Measurements from ENCODE around the gene RBM27.
"Not testable (repeated sequence)": the region's sequence is repeated elsewhere in the genome, so short reads cannot be mapped to it uniquely, and the experiment has no call there.

RBM27 gene

DNA sequence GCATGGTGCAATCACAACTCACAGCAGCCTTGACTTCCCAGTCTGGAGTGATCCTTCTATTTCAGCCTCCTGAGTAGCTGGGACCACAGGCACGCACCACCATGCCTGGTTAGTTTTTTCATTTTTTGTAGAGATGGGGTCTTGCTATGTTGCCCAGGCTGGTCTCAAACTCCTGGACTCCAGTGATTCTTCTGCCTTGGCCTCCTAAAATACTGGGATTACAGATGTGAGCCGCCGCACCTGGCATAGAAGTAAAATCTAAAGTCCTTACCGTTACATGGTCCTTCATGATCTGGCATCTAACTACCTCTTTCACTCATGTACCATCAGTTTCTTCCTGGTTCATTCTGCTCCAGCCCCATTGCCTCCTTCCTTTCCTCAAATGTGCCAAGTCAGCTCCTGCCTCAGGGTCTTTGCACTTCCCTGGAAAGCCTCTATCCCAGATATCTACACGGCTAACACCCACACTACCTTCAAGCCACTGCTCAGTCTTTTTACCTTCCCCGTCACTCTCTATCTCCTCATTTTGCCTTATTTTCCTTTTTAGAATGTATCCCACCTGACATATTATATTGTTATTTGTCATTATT, 6.9 kb upstream of the RBM27 start:
- TF ChIP-seq, protein P1, sequence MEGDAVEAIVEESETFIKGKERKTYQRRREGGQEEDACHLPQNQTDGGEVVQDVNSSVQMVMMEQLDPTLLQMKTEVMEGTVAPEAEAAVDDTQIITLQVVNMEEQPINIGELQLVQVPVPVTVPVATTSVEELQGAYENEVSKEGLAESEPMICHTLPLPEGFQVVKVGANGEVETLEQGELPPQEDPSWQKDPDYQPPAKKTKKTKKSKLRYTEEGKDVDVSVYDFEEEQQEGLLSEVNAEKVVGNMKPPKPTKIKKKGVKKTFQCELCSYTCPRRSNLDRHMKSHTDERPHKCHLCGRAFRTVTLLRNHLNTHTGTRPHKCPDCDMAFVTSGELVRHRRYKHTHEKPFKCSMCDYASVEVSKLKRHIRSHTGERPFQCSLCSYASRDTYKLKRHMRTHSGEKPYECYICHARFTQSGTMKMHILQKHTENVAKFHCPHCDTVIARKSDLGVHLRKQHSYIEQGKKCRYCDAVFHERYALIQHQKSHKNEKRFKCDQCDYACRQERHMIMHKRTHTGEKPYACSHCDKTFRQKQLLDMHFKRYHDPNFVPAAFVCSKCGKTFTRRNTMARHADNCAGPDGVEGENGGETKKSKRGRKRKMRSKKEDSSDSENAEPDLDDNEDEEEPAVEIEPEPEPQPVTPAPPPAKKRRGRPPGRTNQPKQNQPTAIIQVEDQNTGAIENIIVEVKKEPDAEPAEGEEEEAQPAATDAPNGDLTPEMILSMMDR (IDR thresholded peaks at IDR 0.05; ENCODE audit: low read depth, low read length) = no peak
- no peak for TF ChIP-seq EZH2phosphoT487 (IDR thresholded peaks at IDR 0.05; ENCODE audit: low read depth)
- no peak overlapping the region for H2AFZ ChIP-seq (ENCODE audit: low read depth, low read length)
- no peak overlapping the region for H3K4me3 ChIP-seq (ENCODE audit: low read length)
- no peak overlapping the region for H3K4me2 ChIP-seq (ENCODE audit: low read length)
- H3K9ac ChIP-seq (ENCODE audit: low read length) = no peak overlapping the region
- H3K79me2 ChIP-seq (ENCODE audit: low read length) = no peaks in the 10 kb centered on the region
- H3K36me3 ChIP-seq (replicated peaks; ENCODE audit: low read depth, low read length) = no peaks in the 10 kb centered on the region
- H3K27ac ChIP-seq (ENCODE audit: low read length) = no peak overlapping the region
- no peaks in the 10 kb centered on the region for H3K27me3 ChIP-seq (ENCODE audit: low read depth, low read length)
- H4K20me1 ChIP-seq (ENCODE audit: insufficient read depth, low read length) = no peaks in the 10 kb centered on the region
- no peaks in the 10 kb centered on the region for H3K4me1 ChIP-seq (ENCODE audit: low read length)
- H3K9me3 ChIP-seq (ENCODE audit: insufficient read depth, low read length) = no peaks in the 10 kb centered on the region

DNA sequence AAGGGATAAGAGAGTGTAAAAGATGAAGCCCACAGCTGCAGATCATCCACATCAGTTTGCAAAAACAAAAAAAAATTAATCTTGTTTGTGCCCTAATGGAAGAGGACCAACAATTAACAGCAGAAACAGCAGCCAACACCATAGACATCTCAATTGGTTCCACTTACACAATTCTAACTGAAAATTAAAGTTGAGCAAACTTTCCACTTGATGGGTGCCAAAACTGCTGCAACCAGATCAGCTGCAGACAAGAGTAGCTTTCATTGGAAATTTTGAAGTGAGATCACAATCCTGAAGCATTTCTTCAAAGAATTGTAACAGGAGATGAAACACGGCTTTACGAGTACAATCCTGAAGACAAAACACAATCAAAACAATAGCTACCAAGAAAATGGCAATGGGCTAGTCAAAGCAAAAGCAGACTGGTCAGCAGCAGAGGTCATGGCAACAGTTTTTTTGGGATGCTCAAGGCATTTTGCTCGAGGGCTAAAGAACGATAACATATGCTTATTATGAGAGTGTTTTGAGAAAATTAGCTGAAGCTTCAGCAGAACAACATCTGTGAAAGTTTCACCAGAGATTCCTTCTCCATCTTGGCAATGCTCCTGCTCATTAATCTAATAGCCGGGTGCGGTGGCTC, 4.1 kb upstream of the RBM27 start:
- Histone ChIP-seq H3K36me3 (replicated peaks; ENCODE audit: low read depth, low read length) (no peaks in the 10 kb centered on the region), H3K9ac (ENCODE audit: low read length) (no peak overlapping the region), H3K27me3 (ENCODE audit: low read depth, low read length) (no peaks in the 10 kb centered on the region), H2AFZ (ENCODE audit: low read depth, low read length) (no peak overlapping the region), H3K4me2 (ENCODE audit: low read length) (no peak overlapping the region), H3K79me2 (ENCODE audit: low read length) (peaks cover 10% of the 10 kb centered on the region), H4K20me1 (ENCODE audit: insufficient read depth, low read length) (no peaks in the 10 kb centered on the region), H3K4me1 (ENCODE audit: low read length) (peaks cover 6% of the 10 kb centered on the region), H3K4me3 (ENCODE audit: low read length) (no peak overlapping the region), H3K27ac (ENCODE audit: low read length) (no peak overlapping the region), H3K9me3 (ENCODE audit: insufficient read depth, low read length) (no peaks in the 10 kb centered on the region)
- TF ChIP-seq, protein P1 (IDR thresholded peaks at IDR 0.05; ENCODE audit: low read depth, low read length) = no peak
- no peak for TF ChIP-seq EZH2phosphoT487 (IDR thresholded peaks at IDR 0.05; ENCODE audit: low read depth)

DNA sequence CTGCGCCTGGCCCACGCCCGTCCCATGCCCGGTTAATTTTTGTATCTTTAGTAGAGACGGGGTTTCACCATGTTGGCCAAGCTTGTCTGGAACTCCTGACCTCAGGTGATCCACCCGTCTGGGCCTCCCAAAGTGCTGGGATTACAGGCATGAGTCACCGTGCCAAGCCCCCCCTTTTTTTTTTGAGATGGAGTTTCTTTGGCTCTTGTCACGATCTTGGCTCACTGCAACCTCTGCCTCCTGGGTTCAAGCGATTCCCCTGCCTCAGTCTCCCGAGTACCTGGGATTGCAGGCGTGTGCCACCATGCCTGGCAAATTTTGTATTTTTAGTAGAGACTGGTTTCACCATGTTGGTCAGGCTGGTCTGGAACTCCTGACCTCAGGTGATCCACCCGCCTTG, 1.6 kb upstream of the RBM27 start:
- H3K4me2 ChIP-seq (ENCODE audit: low read length); H3K9ac ChIP-seq (ENCODE audit: low read length); H3K27me3 ChIP-seq (ENCODE audit: low read depth, low read length); H3K9me3 ChIP-seq (ENCODE audit: insufficient read depth, low read length); H3K4me3 ChIP-seq (ENCODE audit: low read length); H2AFZ ChIP-seq (ENCODE audit: low read depth, low read length); H3K27ac ChIP-seq (ENCODE audit: low read length); H3K36me3 ChIP-seq (replicated peaks; ENCODE audit: low read depth, low read length): not testable (repeated sequence)
- peaks cover 20% of the 10 kb centered on the region for H4K20me1 ChIP-seq (ENCODE audit: insufficient read depth, low read length)
- H3K79me2 ChIP-seq (ENCODE audit: low read length) = peaks cover 35% of the 10 kb centered on the region
- H3K4me1 ChIP-seq (ENCODE audit: low read length) = peaks cover 29% of the 10 kb centered on the region

DNA sequence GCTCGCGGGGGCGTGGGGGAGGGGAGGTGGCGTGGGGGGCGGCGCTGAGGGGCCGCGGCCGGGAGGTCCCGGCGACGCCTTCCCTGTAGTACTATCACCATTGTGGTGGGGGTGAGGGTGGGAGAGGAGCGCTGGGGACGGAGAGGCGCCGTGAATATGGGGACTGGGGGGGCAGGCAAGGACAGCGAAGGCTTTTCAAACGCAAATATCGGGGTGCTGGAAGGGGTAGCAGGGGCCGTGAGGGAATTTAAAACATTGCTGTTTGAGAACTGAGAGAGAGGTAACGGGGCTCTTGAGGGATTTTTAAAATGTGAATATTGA, 427 bp downstream of the RBM27 start:
- Histone ChIP-seq H3K4me2 (ENCODE audit: low read length) (peak overlapping the region; percentile 84), H3K4me3 (ENCODE audit: low read length) (peak overlapping the region; percentile 98), H3K9me3 (ENCODE audit: insufficient read depth, low read length) (no peaks in the 10 kb centered on the region), H3K27me3 (ENCODE audit: low read depth, low read length) (no peaks in the 10 kb centered on the region), H3K27ac (ENCODE audit: low read length) (peak overlapping the region; percentile 72), H3K9ac (ENCODE audit: low read length) (peak overlapping the region; percentile 84), H2AFZ (ENCODE audit: low read depth, low read length) (no peak overlapping the region), H3K4me1 (ENCODE audit: low read length) (peaks cover 32% of the 10 kb centered on the region), H4K20me1 (ENCODE audit: insufficient read depth, low read length) (peaks cover 34% of the 10 kb centered on the region), H3K36me3 (replicated peaks; ENCODE audit: low read depth, low read length) (no peaks in the 10 kb centered on the region), H3K79me2 (ENCODE audit: low read length) (peaks cover 53% of the 10 kb centered on the region)
- TF ChIP-seq EZH2phosphoT487 (IDR thresholded peaks at IDR 0.05; ENCODE audit: low read depth) = no peak
- TF ChIP-seq, protein P1 (IDR thresholded peaks at IDR 0.05; ENCODE audit: low read depth, low read length) = no peak

All from OCI-LY3 (cell line).